ENCODE data around the gene AREG.

DNA sequence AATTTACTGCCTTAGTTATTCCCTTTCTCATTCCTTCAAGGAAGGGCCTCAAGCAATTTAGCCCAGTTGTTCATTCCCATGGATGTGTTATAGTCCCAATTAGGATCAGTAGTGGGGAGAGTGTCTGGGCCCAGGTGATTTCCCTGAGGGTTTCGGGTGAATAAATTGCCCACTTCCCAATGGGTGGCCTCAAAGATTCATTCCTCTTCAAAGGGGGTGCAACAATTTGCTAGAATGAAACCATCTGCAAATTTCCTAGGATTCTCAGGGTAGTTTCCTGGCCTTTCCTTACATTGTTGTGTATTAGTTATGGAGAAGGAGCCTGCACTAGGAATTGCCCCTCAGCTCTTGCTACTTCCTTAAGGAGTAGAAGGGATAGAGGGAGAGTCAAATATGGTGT, 6.3 kb upstream of the AREG start:
- TF ChIP-seq, protein P1, sequence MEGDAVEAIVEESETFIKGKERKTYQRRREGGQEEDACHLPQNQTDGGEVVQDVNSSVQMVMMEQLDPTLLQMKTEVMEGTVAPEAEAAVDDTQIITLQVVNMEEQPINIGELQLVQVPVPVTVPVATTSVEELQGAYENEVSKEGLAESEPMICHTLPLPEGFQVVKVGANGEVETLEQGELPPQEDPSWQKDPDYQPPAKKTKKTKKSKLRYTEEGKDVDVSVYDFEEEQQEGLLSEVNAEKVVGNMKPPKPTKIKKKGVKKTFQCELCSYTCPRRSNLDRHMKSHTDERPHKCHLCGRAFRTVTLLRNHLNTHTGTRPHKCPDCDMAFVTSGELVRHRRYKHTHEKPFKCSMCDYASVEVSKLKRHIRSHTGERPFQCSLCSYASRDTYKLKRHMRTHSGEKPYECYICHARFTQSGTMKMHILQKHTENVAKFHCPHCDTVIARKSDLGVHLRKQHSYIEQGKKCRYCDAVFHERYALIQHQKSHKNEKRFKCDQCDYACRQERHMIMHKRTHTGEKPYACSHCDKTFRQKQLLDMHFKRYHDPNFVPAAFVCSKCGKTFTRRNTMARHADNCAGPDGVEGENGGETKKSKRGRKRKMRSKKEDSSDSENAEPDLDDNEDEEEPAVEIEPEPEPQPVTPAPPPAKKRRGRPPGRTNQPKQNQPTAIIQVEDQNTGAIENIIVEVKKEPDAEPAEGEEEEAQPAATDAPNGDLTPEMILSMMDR (IDR thresholded peaks at IDR 0.05) = no peak
- no peak for TF ChIP-seq CBFB (CRISPR knock-in tag; IDR thresholded peaks at IDR 0.05; ENCODE audit: low read depth)
- no peak for TF ChIP-seq SMAD4 (CRISPR knock-in tag; IDR thresholded peaks at IDR 0.05)
- TF ChIP-seq, protein P2, sequence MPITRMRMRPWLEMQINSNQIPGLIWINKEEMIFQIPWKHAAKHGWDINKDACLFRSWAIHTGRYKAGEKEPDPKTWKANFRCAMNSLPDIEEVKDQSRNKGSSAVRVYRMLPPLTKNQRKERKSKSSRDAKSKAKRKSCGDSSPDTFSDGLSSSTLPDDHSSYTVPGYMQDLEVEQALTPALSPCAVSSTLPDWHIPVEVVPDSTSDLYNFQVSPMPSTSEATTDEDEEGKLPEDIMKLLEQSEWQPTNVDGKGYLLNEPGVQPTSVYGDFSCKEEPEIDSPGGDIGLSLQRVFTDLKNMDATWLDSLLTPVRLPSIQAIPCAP (CRISPR knock-in tag; IDR thresholded peaks at IDR 0.05) = no peak

Data from WTC11 (cell line).